Measurements from ENCODE around the gene STARD5.
"Not testable (repeated sequence)": the region's sequence is repeated elsewhere in the genome, so short reads cannot be mapped to it uniquely, and the experiment has no call there.

Gene STARD5

GRCh38 chr15:81331600-81331999 is 7.7 kb upstream of the STARD5 start:
- no peak for DNase-seq (ENCODE audit: low read depth)
- TF ChIP-seq CTCF (conservative IDR thresholded peaks at IDR 0.05; ENCODE audit: low read depth, low read length) = no peak
- H3K4me3 ChIP-seq (ENCODE audit: low read length) = no peak overlapping the region

- not testable (repeated sequence) for H3K4me3 ChIP-seq (ENCODE audit: low read length); DNase-seq (ENCODE audit: low read depth)
Observed at GRCh38 chr15:81331141-81331540, 7.2 kb upstream of the STARD5 start.

GRCh38 chr15:81330366-81331090 is 6.6 kb upstream of the STARD5 start:
- H3K4me3 ChIP-seq (ENCODE audit: low read length) = no peak overlapping the region
- TF ChIP-seq CTCF (conservative IDR thresholded peaks at IDR 0.05; ENCODE audit: low read depth, low read length) = no peak
- DNase-seq (ENCODE audit: low read depth) = no peak

GRCh38 chr15:81329446-81329845 is 5.5 kb upstream of the STARD5 start:
- TF ChIP-seq CTCF (conservative IDR thresholded peaks at IDR 0.05; ENCODE audit: low read depth, low read length) = no peak
- DNase-seq (ENCODE audit: low read depth) = no peak
- H3K4me3 ChIP-seq (ENCODE audit: low read length) = no peak overlapping the region

- H3K4me3 ChIP-seq (ENCODE audit: low read length) = no peak overlapping the region
- DNase-seq (ENCODE audit: low read depth) = peak; percentile 43
- TF ChIP-seq CTCF (conservative IDR thresholded peaks at IDR 0.05; ENCODE audit: low read depth, low read length) = no peak
Observed at GRCh38 chr15:81327516-81327915, 3.6 kb upstream of the STARD5 start.

GRCh38 chr15:81326466-81327212 is 2.7 kb upstream of the STARD5 start:
- no peak for DNase-seq (ENCODE audit: low read depth)
- no peak for TF ChIP-seq CTCF (conservative IDR thresholded peaks at IDR 0.05; ENCODE audit: low read depth, low read length)

GRCh38 chr15:81323559-81323943 is 390 bp downstream of the STARD5 start:
- TF ChIP-seq CTCF (conservative IDR thresholded peaks at IDR 0.05; ENCODE audit: low read depth, low read length) = no peak
- no peak for DNase-seq (ENCODE audit: low read depth)

More at GRCh38 chr15:81326466-81327212, 2.7 kb upstream of the STARD5 start:
- H3K4me3 ChIP-seq (ENCODE audit: low read length) = no peak overlapping the region

More at GRCh38 chr15:81323559-81323943, 390 bp downstream of the STARD5 start:
- peak overlapping the region; percentile 82 for H3K4me3 ChIP-seq (ENCODE audit: low read length)

Data from retinal pigment epithelial cell (primary cell).